Measurements from ENCODE around the gene PHACTR4. TPM values are rescaled to one million over a fixed set of nuclear protein-coding genes. Genes with fewer than 3 reads are reported as not detected.

The PHACTR4 gene
- total and polyA plus RNA-seq, 2 of the 8 experiments (the other 6 are each of a cell fraction or from before 2014, with no cell fraction given): 23.7 to 57.8 TPM

GRCh38 chr1:28506907-28507246, 137.3 kb downstream of the PHACTR4 start (continued):
- TF ChIP-seq JUN (IDR thresholded peaks at IDR 0.05; ENCODE audit: low read depth, low read length) (no peak), CBX5 (IDR thresholded peaks at IDR 0.05; ENCODE audit: low read depth, low read length) (no peak), GTF2F1 (IDR thresholded peaks at IDR 0.05; ENCODE audit: borderline replicate concordance, low read depth, low read length) (no peak), POU5F1 (IDR thresholded peaks at IDR 0.05; ENCODE audit: low read depth, low read length) (no peak), EZH2 (IDR thresholded peaks at IDR 0.05; ENCODE audit: low read depth, low read length, severe bottlenecking) (no peak), MAFK (IDR thresholded peaks at IDR 0.05; ENCODE audit: low read depth, low read length) (no peak), ZNF274 (IDR thresholded peaks at IDR 0.05; ENCODE audit: borderline replicate concordance, extremely low read depth, low read length) (no peak), EP300 (IDR thresholded peaks at IDR 0.05; ENCODE audit: borderline replicate concordance in 1 of 2, low read depth in 2 of 2, low read length in 2 of 2) (no peak), TBP (IDR thresholded peaks at IDR 0.05; ENCODE audit: low read depth, low read length) (no peak), SUZ12 (IDR thresholded peaks at IDR 0.05; ENCODE audit: low read length) (no peak), RFX5 (IDR thresholded peaks at IDR 0.05; ENCODE audit: borderline replicate concordance, low read depth, low read length) (no peak), SIX5 (IDR thresholded peaks at IDR 0.05; ENCODE audit: low read depth, low read length) (no peak), SRF (IDR thresholded peaks at IDR 0.05; ENCODE audit: low read depth, low read length) (no peak), HDAC6 (IDR thresholded peaks at IDR 0.05; ENCODE audit: low read depth, low read length) (no peak), SP2 (IDR thresholded peaks at IDR 0.05; ENCODE audit: low read length) (no peak), KDM5A (IDR thresholded peaks at IDR 0.05; ENCODE audit: low read length) (no peak), RBBP5 (IDR thresholded peaks at IDR 0.05; ENCODE audit: borderline replicate concordance, low read depth, low read length) (no peak), CREB1 (IDR thresholded peaks at IDR 0.05) (0 out of 2 replicates have a peak, but pooled peaks have one; percentile 1), KDM1A (IDR thresholded peaks at IDR 0.05; ENCODE audit: borderline replicate concordance, low read length) (no peak), NRF1 (IDR thresholded peaks at IDR 0.05; ENCODE audit: low read depth, low read length) (no peak), SIN3A (conservative IDR thresholded peaks at IDR 0.05 in 1 of 2, IDR thresholded peaks at IDR 0.05 in 1 of 2; ENCODE audit: low read depth in 1 of 2, low read length in 2 of 2) (no peak), CHD1 (IDR thresholded peaks at IDR 0.05; ENCODE audit: low read depth, low read length) (no peak; the same call in 1 of the 2 replicates), CHD2 (IDR thresholded peaks at IDR 0.05; ENCODE audit: low read length) (no peak), RAD21 (IDR thresholded peaks at IDR 0.05 in 1 of 2, conservative IDR thresholded peaks at IDR 0.05 in 1 of 2; ENCODE audit: low read depth in 2 of 2, low read length in 2 of 2) (no peak)
- TF ChIP-seq, protein P1, sequence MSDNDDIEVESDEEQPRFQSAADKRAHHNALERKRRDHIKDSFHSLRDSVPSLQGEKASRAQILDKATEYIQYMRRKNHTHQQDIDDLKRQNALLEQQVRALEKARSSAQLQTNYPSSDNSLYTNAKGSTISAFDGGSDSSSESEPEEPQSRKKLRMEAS (IDR thresholded peaks at IDR 0.05): no peak
- TF ChIP-seq, protein P2, sequence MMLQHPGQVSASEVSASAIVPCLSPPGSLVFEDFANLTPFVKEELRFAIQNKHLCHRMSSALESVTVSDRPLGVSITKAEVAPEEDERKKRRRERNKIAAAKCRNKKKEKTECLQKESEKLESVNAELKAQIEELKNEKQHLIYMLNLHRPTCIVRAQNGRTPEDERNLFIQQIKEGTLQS (IDR thresholded peaks at IDR 0.05; ENCODE audit: insufficient read depth, low read depth, low read length): no peak

Measured in H1 (cell line).